GDM1 (cell line): ENCODE measurements around the gene EEF2KMT.

Source experiments
- DNase-seq: peaks from one replicate; lab custom pipeline; 2025; lab: John Stamatoyannopoulos, UW

The EEF2KMT gene

GRCh38 chr16:5041600-5042133 is 55.9 kb downstream of the EEF2KMT start:
- DNase-seq: no peak

GRCh38 chr16:5040451-5040850 is 57.1 kb downstream of the EEF2KMT start:
- no peak for DNase-seq

GRCh38 chr16:5036228-5037156 is 61.1 kb downstream of the EEF2KMT start:
- no peak for DNase-seq

- DNase-seq: no peak
Measured at GRCh38 chr16:5035909-5036227, 61.7 kb downstream of the EEF2KMT start.
